Measurements from ENCODE around the gene RALGAPA2. TPM values are rescaled to one million over a fixed set of nuclear protein-coding genes. Genes with fewer than 3 reads are reported as not detected.
A peak's percentile ranks its signal among the peaks of the same experiment; 100 is the strongest.

RALGAPA2 gene
- total RNA-seq, 3 donors from 2014 or later (not counting 1 experiment from before 2014, with no cell fraction given) = 26.6 to 33.9 (median 33.1) TPM

DNA sequence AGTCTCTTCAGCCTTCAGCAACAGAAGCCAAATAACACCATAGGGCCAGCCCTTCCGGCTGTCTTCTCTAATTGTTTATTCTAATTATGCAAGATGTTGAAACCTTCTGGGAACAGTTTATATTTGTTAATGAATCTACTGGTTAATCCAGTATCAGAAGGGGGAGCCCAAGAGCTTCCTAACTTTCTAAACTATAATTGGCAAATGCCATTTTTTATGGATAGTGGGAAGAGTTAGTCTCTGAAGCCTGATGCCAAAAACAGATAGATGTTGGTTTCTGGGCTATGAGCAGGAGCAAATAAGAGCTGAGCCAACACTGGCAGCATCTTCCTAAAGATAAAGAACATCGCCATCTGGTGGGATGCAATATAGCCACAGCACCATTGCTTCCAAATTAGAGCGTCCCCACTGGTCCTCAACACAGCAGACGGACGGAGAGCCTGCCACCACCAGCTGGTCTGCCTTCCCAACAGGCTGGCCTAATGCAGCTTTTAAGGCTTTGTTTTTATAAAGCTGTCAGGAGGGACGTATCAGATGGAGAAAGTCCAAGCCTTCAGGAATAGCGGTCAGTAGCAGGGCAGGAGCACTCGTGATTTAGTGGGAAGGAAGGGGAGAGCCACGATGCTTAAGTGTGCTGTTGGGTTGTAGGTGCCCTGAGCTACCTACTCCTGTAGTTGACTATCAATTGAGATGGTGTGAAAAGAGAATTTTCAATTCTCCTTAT lies 118.8 kb downstream of the RALGAPA2 start:
- intact Hi-C loops (cut with micrococcal nuclease) = no loop called here
- no peaks in the 10 kb centered on the region for H3K4me1 ChIP-seq (ENCODE audit: control insufficient read depth, insufficient read depth, low read length)
- peak in 1 of 2 donors; percentile 30 for DNase-seq

DNA sequence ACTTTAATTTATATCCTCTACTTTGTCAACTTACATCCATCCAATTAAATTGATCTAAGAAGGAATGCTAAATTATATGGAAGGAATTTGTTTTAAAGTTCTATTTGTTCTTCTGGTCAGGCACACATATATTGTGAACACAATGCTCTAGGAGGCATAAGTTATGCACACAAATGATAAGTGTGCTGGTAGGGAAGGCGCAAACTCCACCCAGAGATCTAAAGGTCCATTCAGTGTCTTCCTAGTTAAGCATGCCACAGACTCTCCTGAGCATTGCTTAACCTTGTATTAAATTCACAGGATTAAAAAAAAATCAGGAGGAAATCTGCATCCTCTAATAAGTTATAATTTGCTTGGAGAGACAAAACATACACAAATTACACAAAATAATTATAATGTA lies 127.3 kb downstream of the RALGAPA2 start:
- 100% methylated on average over 1 of the region's 1 CpG for WGBS (ENCODE audit: insufficient coverage)

More for the DNA sequence above, 118.8 kb downstream of the RALGAPA2 start:
- ATAC-seq = peak in 1 of 3 donors; percentile 42
- Mint-ChIP-seq H3K27me3 (ENCODE audit: low read depth in 2 of 2) (no peaks in the 10 kb centered on the region), H3K36me3 (no peaks in the 10 kb centered on the region), H3K9me3 (no peaks in the 10 kb centered on the region), H3K4me1 (peaks cover 7 to 8% of the 10 kb centered on the region in 2 donors), H3K4me3 (no peak overlapping the region), H3K27ac (peak overlapping the region; percentile 12 to 31)
- H3K36me3 ChIP-seq (ENCODE audit: control insufficient read depth, insufficient read depth, low read length) = peaks cover 18% of the 10 kb centered on the region
- H3K27ac ChIP-seq (ENCODE audit: low read length) = no peak overlapping the region
- TF ChIP-seq, protein P1, sequence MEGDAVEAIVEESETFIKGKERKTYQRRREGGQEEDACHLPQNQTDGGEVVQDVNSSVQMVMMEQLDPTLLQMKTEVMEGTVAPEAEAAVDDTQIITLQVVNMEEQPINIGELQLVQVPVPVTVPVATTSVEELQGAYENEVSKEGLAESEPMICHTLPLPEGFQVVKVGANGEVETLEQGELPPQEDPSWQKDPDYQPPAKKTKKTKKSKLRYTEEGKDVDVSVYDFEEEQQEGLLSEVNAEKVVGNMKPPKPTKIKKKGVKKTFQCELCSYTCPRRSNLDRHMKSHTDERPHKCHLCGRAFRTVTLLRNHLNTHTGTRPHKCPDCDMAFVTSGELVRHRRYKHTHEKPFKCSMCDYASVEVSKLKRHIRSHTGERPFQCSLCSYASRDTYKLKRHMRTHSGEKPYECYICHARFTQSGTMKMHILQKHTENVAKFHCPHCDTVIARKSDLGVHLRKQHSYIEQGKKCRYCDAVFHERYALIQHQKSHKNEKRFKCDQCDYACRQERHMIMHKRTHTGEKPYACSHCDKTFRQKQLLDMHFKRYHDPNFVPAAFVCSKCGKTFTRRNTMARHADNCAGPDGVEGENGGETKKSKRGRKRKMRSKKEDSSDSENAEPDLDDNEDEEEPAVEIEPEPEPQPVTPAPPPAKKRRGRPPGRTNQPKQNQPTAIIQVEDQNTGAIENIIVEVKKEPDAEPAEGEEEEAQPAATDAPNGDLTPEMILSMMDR (IDR thresholded peaks at IDR 0.05) = no peak
- no peaks in the 10 kb centered on the region for H3K27me3 ChIP-seq (ENCODE audit: control insufficient read depth, insufficient read depth, low read length)
- H3K9me3 ChIP-seq (ENCODE audit: control insufficient read depth, insufficient read depth, low read length) = no peaks in the 10 kb centered on the region
- WGBS (ENCODE audit: insufficient coverage) = 84% methylated on average over 9 of the region's 9 CpGs
- H3K4me3 ChIP-seq (ENCODE audit: low read length) = no peak overlapping the region

DNA sequence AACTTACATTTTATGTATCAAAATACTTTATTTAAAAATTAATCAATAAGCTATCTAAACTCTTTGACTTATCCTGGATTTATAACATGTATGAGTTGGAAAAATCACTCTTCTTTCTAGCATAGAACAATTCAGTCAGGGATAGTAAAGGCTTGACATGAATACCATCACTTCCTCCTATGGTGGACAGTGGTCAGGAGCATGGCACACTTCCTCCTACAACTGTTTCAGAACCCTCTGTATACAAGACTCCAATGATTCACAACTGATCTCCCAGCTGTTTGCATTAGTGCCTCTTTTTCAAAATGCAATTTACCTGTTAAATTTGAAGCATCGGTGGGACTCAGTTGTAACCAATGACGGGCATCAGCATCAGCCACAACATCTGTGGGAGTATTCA lies 129.7 kb downstream of the RALGAPA2 start:
- no peak overlapping the region for H3K27ac ChIP-seq (ENCODE audit: low read length)
- no peaks in the 10 kb centered on the region for H3K27me3 ChIP-seq (ENCODE audit: control insufficient read depth, insufficient read depth, low read length)
- DNase-seq (no peak), ATAC-seq (no peak)
- peaks cover 44% of the 10 kb centered on the region for H3K36me3 ChIP-seq (ENCODE audit: control insufficient read depth, insufficient read depth, low read length)
- peaks cover 25% of the 10 kb centered on the region for H3K36me3 Mint-ChIP-seq
- H3K27ac Mint-ChIP-seq = no peak overlapping the region
- 95% methylated on average over 2 of the region's 2 CpGs for WGBS (ENCODE audit: insufficient coverage)
- H3K4me3 Mint-ChIP-seq = no peak overlapping the region
- H3K4me1 ChIP-seq (ENCODE audit: control insufficient read depth, insufficient read depth, low read length) = no peaks in the 10 kb centered on the region
- no peaks in the 10 kb centered on the region for H3K9me3 Mint-ChIP-seq
- H3K27me3 Mint-ChIP-seq (ENCODE audit: low read depth in 2 of 2) = no peaks in the 10 kb centered on the region
- H3K4me1 Mint-ChIP-seq = peaks cover 0 to 14% of the 10 kb centered on the region in 2 donors
- TF ChIP-seq, protein P1 (IDR thresholded peaks at IDR 0.05) = no peak
- no peak overlapping the region for H3K4me3 ChIP-seq (ENCODE audit: low read length)
- intact Hi-C loops (cut with micrococcal nuclease) = no loop called here
- H3K9me3 ChIP-seq (ENCODE audit: control insufficient read depth, insufficient read depth, low read length) = no peaks in the 10 kb centered on the region

More for the DNA sequence above, 127.3 kb downstream of the RALGAPA2 start:
- no peak overlapping the region for H3K27ac ChIP-seq (ENCODE audit: low read length)
- Mint-ChIP-seq H3K4me3 (no peak overlapping the region), H3K9me3 (no peaks in the 10 kb centered on the region), H3K36me3 (peaks cover 19% of the 10 kb centered on the region), H3K27ac (no peak overlapping the region), H3K27me3 (ENCODE audit: low read depth in 2 of 2) (no peaks in the 10 kb centered on the region), H3K4me1 (peaks cover 0 to 8% of the 10 kb centered on the region in 2 donors)
- no peak for ATAC-seq
- TF ChIP-seq, protein P1 (IDR thresholded peaks at IDR 0.05) = no peak
- peaks cover 54% of the 10 kb centered on the region for H3K36me3 ChIP-seq (ENCODE audit: control insufficient read depth, insufficient read depth, low read length)
- intact Hi-C loops (cut with micrococcal nuclease) = no loop called here
- no peaks in the 10 kb centered on the region for H3K27me3 ChIP-seq (ENCODE audit: control insufficient read depth, insufficient read depth, low read length)
- H3K4me1 ChIP-seq (ENCODE audit: control insufficient read depth, insufficient read depth, low read length) = no peaks in the 10 kb centered on the region
- DNase-seq = no peak
- H3K4me3 ChIP-seq (ENCODE audit: low read length) = no peak overlapping the region
- H3K9me3 ChIP-seq (ENCODE audit: control insufficient read depth, insufficient read depth, low read length) = no peaks in the 10 kb centered on the region

Measured in natural killer cell (primary cell).